Measurements from ENCODE around the gene NEK7. TPM values are rescaled to one million over a fixed set of nuclear protein-coding genes. Genes with fewer than 3 reads are reported as not detected.
A peak's percentile ranks its signal among the peaks of the same experiment; 100 is the strongest.

NEK7 gene
- total RNA-seq, 1 experiment from 2014 or later = 51.1 TPM

DNA sequence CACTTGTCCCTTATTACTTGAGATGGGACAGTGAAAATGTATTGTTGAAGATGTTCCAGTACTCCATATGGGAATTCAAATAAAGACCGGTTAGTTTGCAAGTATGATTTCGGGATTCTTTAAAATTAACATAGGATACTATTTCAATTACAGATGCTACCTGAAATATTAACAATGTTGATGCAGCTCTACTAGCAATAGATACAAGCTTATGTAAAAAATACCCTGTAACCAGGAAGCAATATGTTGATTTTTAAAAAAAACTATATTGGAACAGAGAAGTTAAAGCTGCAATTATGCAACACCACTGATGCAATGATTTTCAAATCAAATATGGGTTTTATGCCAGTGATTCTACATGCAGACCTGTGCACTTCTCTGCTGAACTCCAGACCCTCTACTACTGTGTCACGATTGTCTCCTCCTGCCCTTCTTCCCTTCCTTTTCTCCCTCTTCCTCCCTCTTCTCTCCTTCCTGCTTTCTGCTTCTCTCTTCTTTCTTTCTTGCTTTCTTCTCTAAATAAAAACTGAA lies 204.5 kb downstream of the NEK7 start:
- H3K4me1 Mint-ChIP-seq (ENCODE audit: insufficient read depth, unreplicated experiment) = peaks cover 10% of the 10 kb centered on the region

GRCh38 chr1:198363625-198364151 lies 206.9 kb downstream of the NEK7 start:
- no peak for DNase-seq (ENCODE audit: unreplicated experiment)

More for the DNA sequence above, 204.5 kb downstream of the NEK7 start:
- ChIA-PET POLR2A (interaction anchor here (0.6 kb wide), 1 partner anchor 79 kb away, joined by 3 read pairs; no protein-coding TSS in a partner anchor), CTCF (no interaction called here)
- Mint-ChIP-seq H3K9me3 (ENCODE audit: unreplicated experiment) (no peaks in the 10 kb centered on the region), H3K36me3 (ENCODE audit: insufficient read depth, unreplicated experiment) (no peaks in the 10 kb centered on the region), H3K27ac (ENCODE audit: low read depth, unreplicated experiment) (peak overlapping the region; percentile 24), H3K27me3 (ENCODE audit: insufficient read depth, unreplicated experiment) (no peaks in the 10 kb centered on the region), H3K4me3 (ENCODE audit: unreplicated experiment) (no peak overlapping the region)
- no TSS peak for BruUV-seq (replicated peaks)
- no peak for DNase-seq (ENCODE audit: unreplicated experiment)
- intact Hi-C loops (cut with micrococcal nuclease) = no loop called here
- TF ChIP-seq, protein P1, sequence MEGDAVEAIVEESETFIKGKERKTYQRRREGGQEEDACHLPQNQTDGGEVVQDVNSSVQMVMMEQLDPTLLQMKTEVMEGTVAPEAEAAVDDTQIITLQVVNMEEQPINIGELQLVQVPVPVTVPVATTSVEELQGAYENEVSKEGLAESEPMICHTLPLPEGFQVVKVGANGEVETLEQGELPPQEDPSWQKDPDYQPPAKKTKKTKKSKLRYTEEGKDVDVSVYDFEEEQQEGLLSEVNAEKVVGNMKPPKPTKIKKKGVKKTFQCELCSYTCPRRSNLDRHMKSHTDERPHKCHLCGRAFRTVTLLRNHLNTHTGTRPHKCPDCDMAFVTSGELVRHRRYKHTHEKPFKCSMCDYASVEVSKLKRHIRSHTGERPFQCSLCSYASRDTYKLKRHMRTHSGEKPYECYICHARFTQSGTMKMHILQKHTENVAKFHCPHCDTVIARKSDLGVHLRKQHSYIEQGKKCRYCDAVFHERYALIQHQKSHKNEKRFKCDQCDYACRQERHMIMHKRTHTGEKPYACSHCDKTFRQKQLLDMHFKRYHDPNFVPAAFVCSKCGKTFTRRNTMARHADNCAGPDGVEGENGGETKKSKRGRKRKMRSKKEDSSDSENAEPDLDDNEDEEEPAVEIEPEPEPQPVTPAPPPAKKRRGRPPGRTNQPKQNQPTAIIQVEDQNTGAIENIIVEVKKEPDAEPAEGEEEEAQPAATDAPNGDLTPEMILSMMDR (IDR thresholded peaks at IDR 0.05; ENCODE audit: unreplicated experiment) = no peak

DNA sequence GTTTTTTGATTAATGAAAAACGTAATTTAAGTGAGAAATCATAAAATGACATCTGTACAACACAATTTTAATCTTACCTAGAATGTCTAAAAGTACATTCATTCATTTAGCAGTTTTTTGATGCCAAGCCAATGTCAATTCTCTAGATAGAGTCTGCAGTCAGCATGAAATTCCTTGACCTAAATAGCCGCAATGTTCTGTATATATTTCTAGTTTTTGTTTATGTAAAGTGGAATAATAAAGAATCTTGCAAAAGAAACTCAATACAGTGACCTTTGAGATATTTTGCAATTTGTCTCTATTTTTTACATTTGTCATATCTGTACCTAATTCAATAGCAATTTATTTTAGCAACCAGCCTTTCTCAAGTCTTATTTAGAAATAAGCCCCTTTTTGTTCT lies 207.7 kb downstream of the NEK7 start:
- no peak overlapping the region for H3K4me3 Mint-ChIP-seq (ENCODE audit: unreplicated experiment)
- H3K4me1 Mint-ChIP-seq (ENCODE audit: insufficient read depth, unreplicated experiment) = peaks cover 10% of the 10 kb centered on the region
- H3K9me3 Mint-ChIP-seq (ENCODE audit: unreplicated experiment) = peaks cover 7% of the 10 kb centered on the region
- intact Hi-C loops (cut with micrococcal nuclease) = no loop called here
- H3K27ac Mint-ChIP-seq (ENCODE audit: low read depth, unreplicated experiment) = no peak overlapping the region
- DNase-seq (ENCODE audit: unreplicated experiment) = peak; percentile 38
- TF ChIP-seq, protein P1 (IDR thresholded peaks at IDR 0.05; ENCODE audit: unreplicated experiment) = no peak
- CTCF ChIA-PET = interaction anchor here (1.1 kb wide), 1 partner anchor 11 kb away, joined by 4 read pairs; no protein-coding TSS in a partner anchor
- no TSS peak for BruUV-seq (replicated peaks)
- H3K27me3 Mint-ChIP-seq (ENCODE audit: insufficient read depth, unreplicated experiment) = no peaks in the 10 kb centered on the region
- POLR2A ChIA-PET = interaction anchor here (1.1 to 1.3 kb wide), 3 partner anchors 9 to 84 kb away, joined by 3 read pairs; no protein-coding TSS in a partner anchor
- H3K36me3 Mint-ChIP-seq (ENCODE audit: insufficient read depth, unreplicated experiment) = no peaks in the 10 kb centered on the region

More at GRCh38 chr1:198363625-198364151, 206.9 kb downstream of the NEK7 start:
- H3K27ac Mint-ChIP-seq (ENCODE audit: low read depth, unreplicated experiment) = no peak overlapping the region
- POLR2A ChIA-PET = interaction anchor here (1.2 kb wide), 1 partner anchor 85 kb away, joined by 3 read pairs; no protein-coding TSS in a partner anchor
- peaks cover 10% of the 10 kb centered on the region for H3K4me1 Mint-ChIP-seq (ENCODE audit: insufficient read depth, unreplicated experiment)
- no peaks in the 10 kb centered on the region for H3K27me3 Mint-ChIP-seq (ENCODE audit: insufficient read depth, unreplicated experiment)
- TF ChIP-seq, protein P1 (IDR thresholded peaks at IDR 0.05; ENCODE audit: unreplicated experiment) = no peak
- no TSS peak for BruUV-seq (replicated peaks)
- H3K4me3 Mint-ChIP-seq (ENCODE audit: unreplicated experiment) = no peak overlapping the region
- H3K36me3 Mint-ChIP-seq (ENCODE audit: insufficient read depth, unreplicated experiment) = no peaks in the 10 kb centered on the region
- H3K9me3 Mint-ChIP-seq (ENCODE audit: unreplicated experiment) = peaks cover 7% of the 10 kb centered on the region
- intact Hi-C loops (cut with micrococcal nuclease) = no loop called here
- CTCF ChIA-PET = no interaction called here

DNA sequence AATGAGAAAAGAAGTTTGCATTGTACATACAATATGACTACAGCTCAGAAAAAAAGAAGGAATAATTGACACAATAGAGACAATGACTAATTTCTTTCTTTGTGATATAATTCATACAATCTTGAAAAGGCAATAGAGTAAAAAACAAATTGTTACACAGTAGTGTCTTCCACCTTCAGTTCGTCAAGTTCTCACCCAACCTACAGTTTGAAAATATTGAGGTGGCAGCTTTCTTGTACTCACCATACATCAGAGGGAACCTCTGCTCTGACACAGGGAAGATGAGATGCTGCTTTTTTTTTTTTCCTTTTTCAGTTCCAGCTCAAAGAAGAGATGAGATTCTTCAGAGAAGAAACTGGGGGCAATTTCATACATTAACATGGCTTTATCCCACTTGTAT lies 210.5 kb downstream of the NEK7 start:
- CTCF ChIA-PET = interaction anchor here (0.6 to 2.0 kb wide), 6 partner anchors 11 to 853 kb away, joined by 3 to 7 read pairs (median 4); no protein-coding TSS in a partner anchor
- Mint-ChIP-seq H3K27me3 (ENCODE audit: insufficient read depth, unreplicated experiment) (no peaks in the 10 kb centered on the region), H3K27ac (ENCODE audit: low read depth, unreplicated experiment) (no peak overlapping the region), H3K4me1 (ENCODE audit: insufficient read depth, unreplicated experiment) (no peaks in the 10 kb centered on the region), H3K4me3 (ENCODE audit: unreplicated experiment) (no peak overlapping the region), H3K36me3 (ENCODE audit: insufficient read depth, unreplicated experiment) (no peaks in the 10 kb centered on the region), H3K9me3 (ENCODE audit: unreplicated experiment) (peaks cover 7% of the 10 kb centered on the region)
- DNase-seq (ENCODE audit: unreplicated experiment) = no peak
- TF ChIP-seq, protein P1 (IDR thresholded peaks at IDR 0.05; ENCODE audit: unreplicated experiment) = no peak
- no TSS peak for BruUV-seq (replicated peaks)
- intact Hi-C loops (cut with micrococcal nuclease) = no loop called here
- POLR2A ChIA-PET = interaction anchor here (0.6 to 1.3 kb wide), 4 partner anchors 35 to 251 kb away, joined by 3 to 5 read pairs (median 3); no protein-coding TSS in a partner anchor

All from MCF 10A (cell line).